Measurements from ENCODE around the gene NFIC.
A peak's percentile ranks its signal among the peaks of the same experiment; 100 is the strongest.

GRCh38 chr19:3517638-3518037, 151.3 kb downstream of the NFIC start:
- TF ChIP-seq BHLHE40 (IDR thresholded peaks at IDR 0.05; ENCODE audit: low read depth, low read length) (no peak), CEBPB (IDR thresholded peaks at IDR 0.05; ENCODE audit: low read depth, low read length) (peak; percentile 35; the same call in 1 of the 2 replicates), POLR2A (IDR thresholded peaks at IDR 0.05; ENCODE audit: low read depth, low read length) (no peak), RCOR1 (IDR thresholded peaks at IDR 0.05; ENCODE audit: insufficient replicate concordance, low read length) (no peak), ELK1 (IDR thresholded peaks at IDR 0.05; ENCODE audit: borderline replicate concordance, low read depth, low read length) (no peak)
- TF ChIP-seq, protein P1, sequence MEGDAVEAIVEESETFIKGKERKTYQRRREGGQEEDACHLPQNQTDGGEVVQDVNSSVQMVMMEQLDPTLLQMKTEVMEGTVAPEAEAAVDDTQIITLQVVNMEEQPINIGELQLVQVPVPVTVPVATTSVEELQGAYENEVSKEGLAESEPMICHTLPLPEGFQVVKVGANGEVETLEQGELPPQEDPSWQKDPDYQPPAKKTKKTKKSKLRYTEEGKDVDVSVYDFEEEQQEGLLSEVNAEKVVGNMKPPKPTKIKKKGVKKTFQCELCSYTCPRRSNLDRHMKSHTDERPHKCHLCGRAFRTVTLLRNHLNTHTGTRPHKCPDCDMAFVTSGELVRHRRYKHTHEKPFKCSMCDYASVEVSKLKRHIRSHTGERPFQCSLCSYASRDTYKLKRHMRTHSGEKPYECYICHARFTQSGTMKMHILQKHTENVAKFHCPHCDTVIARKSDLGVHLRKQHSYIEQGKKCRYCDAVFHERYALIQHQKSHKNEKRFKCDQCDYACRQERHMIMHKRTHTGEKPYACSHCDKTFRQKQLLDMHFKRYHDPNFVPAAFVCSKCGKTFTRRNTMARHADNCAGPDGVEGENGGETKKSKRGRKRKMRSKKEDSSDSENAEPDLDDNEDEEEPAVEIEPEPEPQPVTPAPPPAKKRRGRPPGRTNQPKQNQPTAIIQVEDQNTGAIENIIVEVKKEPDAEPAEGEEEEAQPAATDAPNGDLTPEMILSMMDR (conservative IDR thresholded peaks at IDR 0.05; ENCODE audit: low read depth, low read length), result no peak
